Mucosa of descending colon (tissue), 3 donors: ENCODE data around the gene SLC29A3. TPM values are rescaled to one million over a fixed set of nuclear protein-coding genes. Genes with fewer than 3 reads are reported as not detected.

Experiments used
- ATAC-seq: fragments of 200-7000 bp; cut with Tn5 transposase; one replicate; pipeline ENCODE4 v1.9.1; 2020; ENCODE audit warnings: mild to moderate bottlenecking, moderate library complexity
- DNase-seq, 3 donors: peaks; one replicate each; pipeline ENCODE4 v3.0.0-alpha.2; 2020
- H3K36me3 ChIP-seq: fragments of 200-600 bp; one replicate; pipeline ENCODE4 v1.8.0; 2021; ENCODE audit warnings: low read depth, mild to moderate bottlenecking
- H3K4me1 ChIP-seq: fragments of 200-600 bp; one replicate; pipeline ENCODE4 v1.8.0; 2021; ENCODE audit warnings: low read depth, mild to moderate bottlenecking
- H3K4me3 ChIP-seq: fragments of 200-600 bp; one replicate; pipeline ENCODE4 v1.8.0; 2021; ENCODE audit warnings: mild to moderate bottlenecking
- H3K9me3 ChIP-seq: fragments of 200-600 bp; one replicate; pipeline ENCODE4 v1.8.0; 2021; ENCODE audit warnings: mild to moderate bottlenecking
- CTCF ChIP-seq: fragments of 200-600 bp; IDR thresholded peaks from one replicate; pipeline ENCODE4 v1.8.0; 2022; ENCODE audit warnings: antibody characterized with exemption, mild to moderate bottlenecking
- intact Hi-C, 2 donors: fragments of 100-400 bp; cut with DNase I in 1 of 2; cut with micrococcal nuclease in 1 of 2; formaldehyde crosslinking; loops; one replicate each; pipeline versions ENCODE4 v1.11.0 to v1.11.1; 2022; cut with DNase I, micrococcal nuclease
- long read RNA-seq, 2 donors: library from polyadenylated mRNA; unstranded; transcript quantifications; one replicate each; pipeline ENCODE4 v2.0.0, GENCODE V29; 2019 to 2021
- total RNA-seq, 3 donors: library from RNA; stranded (reverse); fragmentation: NEBNext Ultra II Directional in 2 of 3; extraction: Animal tissue kit (Norgen Biotek cat#: 25700) in 2 of 3; gene quantifications; one replicate each; pipeline versions ENCODE4 v1.2.1 to v1.2.4, GENCODE V29; 2021 to 2023
- donor health status: DM: no; HTN: no; CAD: no; lungs with moderate emphysema.
- donor health status: DM: no; HTN: no; CAD: no.
- donor health status: DM: no; HTN: yes; CAD: no.

Gene SLC29A3
- total RNA-seq, result 1 to 10 TPM; 6.0 to 6.4 (median 6.3) TPM
- long read RNA-seq, donor 1, partial matches to known transcripts, result 1 of 6 reads
- long read RNA-seq, donor 1, other reads (novel, unspliced or antisense), result 0 of 6 reads
- long read RNA-seq, donor 2, partial matches to known transcripts, result 1 of 3 reads
- long read RNA-seq, donor 2, other reads (novel, unspliced or antisense), result 1 of 3 reads

GRCh38 chr10:71319042-71319799 lies at the start of gene SLC29A3:
Gene SLC29A3 (plus strand): TSS chr10:71319259. CDS start chr10:71319310, 51 bp downstream.
- DNase-seq (peak; percentile 87 to 89 (median 87)), ATAC-seq (peak; percentile 94)
- intact Hi-C loops, result loop anchor here (10.0 kb wide), 2 partner anchors 256 to 386 kb away; no protein-coding TSS in a partner anchor
- H3K4me1 ChIP-seq, result peaks cover 9% of the 10 kb centered on the region
- no peaks in the 10 kb centered on the region for H3K36me3 ChIP-seq
- H3K9me3 ChIP-seq, result no peaks in the 10 kb centered on the region
- peak; percentile 47 for TF ChIP-seq CTCF
- peak within 1 kb of the TSS; percentile 35 for H3K4me3 ChIP-seq

GRCh38 chr10:71269301-71270288 lies 49.5 kb upstream of the SLC29A3 start:
- Histone ChIP-seq H3K36me3 (no peaks in the 10 kb centered on the region), H3K4me3 (no peak overlapping the region), H3K4me1 (peaks cover 2% of the 10 kb centered on the region), H3K9me3 (no peaks in the 10 kb centered on the region)
- ATAC-seq (no peak), DNase-seq (no peak)
- TF ChIP-seq CTCF, result no peak
- intact Hi-C loops, result loop anchor here in 1 of 2 donors (10.0 kb wide), 1 partner anchor 55 kb away; the partner anchor contains the start of gene UNC5B

GRCh38 chr10:71270301-71271220 lies 48.5 kb upstream of the SLC29A3 start:
- ATAC-seq (peak; percentile 73), DNase-seq (peak in 1 of 3 donors; percentile 86)
- H3K9me3 ChIP-seq, result no peaks in the 10 kb centered on the region
- peak; percentile 44 for TF ChIP-seq CTCF
- H3K4me1 ChIP-seq, result peaks cover 2% of the 10 kb centered on the region
- H3K36me3 ChIP-seq, result no peaks in the 10 kb centered on the region
- H3K4me3 ChIP-seq, result no peak overlapping the region
- intact Hi-C loops, result loop anchor here in 1 of 2 donors (10.0 kb wide), 1 partner anchor 56 kb away; the partner anchor contains the start of gene UNC5B

GRCh38 chr10:71271662-71272055 lies 47.4 kb upstream of the SLC29A3 start:
- no peak for TF ChIP-seq CTCF
- H3K36me3 ChIP-seq, result no peaks in the 10 kb centered on the region
- no peak for DNase-seq
- no peak overlapping the region for H3K4me3 ChIP-seq
- intact Hi-C loops, result loop anchor here in 1 of 2 donors (10.0 kb wide), 1 partner anchor 57 kb away; the partner anchor contains the start of gene UNC5B
- H3K4me1 ChIP-seq, result no peaks in the 10 kb centered on the region
- no peak for ATAC-seq
- no peaks in the 10 kb centered on the region for H3K9me3 ChIP-seq
